Measurements from ENCODE around the gene RPS2.

DNA sequence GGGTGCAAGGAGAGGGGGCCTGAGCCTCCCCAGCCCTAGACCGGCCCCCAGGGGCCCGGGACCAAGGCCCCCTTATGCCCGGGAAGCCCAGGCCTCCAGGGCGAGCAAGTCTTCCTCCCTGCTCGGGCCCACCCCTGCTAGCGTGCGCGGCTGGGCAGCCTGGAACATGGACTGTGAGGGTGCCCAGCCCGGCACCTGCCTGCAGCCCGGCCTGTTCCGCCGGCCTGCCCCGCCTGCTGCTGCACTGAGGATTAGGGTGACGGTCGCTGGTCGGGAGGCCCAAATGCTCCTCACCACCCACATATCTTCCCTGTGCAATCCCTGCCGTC, 52.4 kb downstream of the RPS2 start:
- TF ChIP-seq CTCF (IDR thresholded peaks at IDR 0.05) (no peak), POLR2A (IDR thresholded peaks at IDR 0.05) (no peak), POLR2AphosphoS5 (IDR thresholded peaks at IDR 0.05; ENCODE audit: insufficient read depth in 1 of 2, low read depth in 1 of 2) (no peak)
